Subcutaneous adipose tissue (tissue), 4 donors: Measurements from ENCODE around the gene CHST9. TPM values are rescaled to one million over a fixed set of nuclear protein-coding genes. Genes with fewer than 3 reads are reported as not detected.

ENCODE experiments used
- total RNA-seq, 4 donors: library from RNA; depleted of rRNA; stranded (reverse); fragments of >200 nt; gene quantifications; one replicate each; pipeline ENCODE4 v1.1.0, GENCODE V29; 2016
- TF ChIP-seq, protein P1 (sequence below): fragments of 450-650 bp; IDR thresholded peaks from one replicate; pipeline ENCODE4 v1.5.1; 2016; ENCODE audit warnings: low read depth, mild to moderate bottlenecking, control low read depth, antibody characterized with exemption, moderate library complexity

Gene CHST9
- total RNA-seq, 4 donors from 2014 or later = not detected

DNA sequence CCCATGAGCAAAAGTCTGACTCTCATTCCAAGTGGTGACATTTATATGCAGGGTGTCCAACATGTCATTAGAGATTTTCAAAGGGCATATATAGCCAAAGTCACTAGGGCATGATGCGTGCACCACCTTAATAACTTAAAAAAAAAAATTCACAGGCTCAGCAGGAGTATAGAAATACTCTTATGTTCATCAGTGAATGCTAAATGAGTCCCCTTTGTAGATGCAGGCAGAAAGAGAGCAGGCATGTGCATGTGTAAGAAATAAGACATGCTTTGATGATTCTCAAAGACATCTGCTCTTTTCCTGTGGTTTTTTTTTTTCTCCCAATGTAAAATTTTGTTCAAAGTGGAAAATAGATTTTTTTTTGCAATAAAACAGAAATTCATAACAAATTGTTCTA, 207.3 kb downstream of the CHST9 start:
- TF ChIP-seq, protein P1, sequence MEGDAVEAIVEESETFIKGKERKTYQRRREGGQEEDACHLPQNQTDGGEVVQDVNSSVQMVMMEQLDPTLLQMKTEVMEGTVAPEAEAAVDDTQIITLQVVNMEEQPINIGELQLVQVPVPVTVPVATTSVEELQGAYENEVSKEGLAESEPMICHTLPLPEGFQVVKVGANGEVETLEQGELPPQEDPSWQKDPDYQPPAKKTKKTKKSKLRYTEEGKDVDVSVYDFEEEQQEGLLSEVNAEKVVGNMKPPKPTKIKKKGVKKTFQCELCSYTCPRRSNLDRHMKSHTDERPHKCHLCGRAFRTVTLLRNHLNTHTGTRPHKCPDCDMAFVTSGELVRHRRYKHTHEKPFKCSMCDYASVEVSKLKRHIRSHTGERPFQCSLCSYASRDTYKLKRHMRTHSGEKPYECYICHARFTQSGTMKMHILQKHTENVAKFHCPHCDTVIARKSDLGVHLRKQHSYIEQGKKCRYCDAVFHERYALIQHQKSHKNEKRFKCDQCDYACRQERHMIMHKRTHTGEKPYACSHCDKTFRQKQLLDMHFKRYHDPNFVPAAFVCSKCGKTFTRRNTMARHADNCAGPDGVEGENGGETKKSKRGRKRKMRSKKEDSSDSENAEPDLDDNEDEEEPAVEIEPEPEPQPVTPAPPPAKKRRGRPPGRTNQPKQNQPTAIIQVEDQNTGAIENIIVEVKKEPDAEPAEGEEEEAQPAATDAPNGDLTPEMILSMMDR = no peak

DNA sequence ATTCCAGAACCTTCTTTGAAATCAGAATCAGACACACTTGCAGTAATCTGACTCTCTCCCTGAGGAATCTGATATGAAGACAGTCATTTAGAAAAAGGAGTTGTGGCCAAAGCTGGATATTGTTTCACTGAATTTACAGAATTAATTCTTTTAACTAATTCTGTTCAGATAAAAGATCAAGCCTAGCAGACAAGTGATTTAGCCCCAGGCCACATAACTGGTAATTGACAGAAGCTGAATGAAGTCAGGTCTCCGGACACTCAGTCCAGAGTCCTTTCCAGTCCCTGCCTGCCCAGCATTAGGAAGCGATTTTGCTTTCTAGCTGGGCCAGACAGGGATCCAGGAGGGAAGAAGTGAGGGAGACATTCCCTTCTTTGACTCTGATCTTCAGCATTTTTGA, 208.9 kb downstream of the CHST9 start:
- TF ChIP-seq, protein P1 = no peak

DNA sequence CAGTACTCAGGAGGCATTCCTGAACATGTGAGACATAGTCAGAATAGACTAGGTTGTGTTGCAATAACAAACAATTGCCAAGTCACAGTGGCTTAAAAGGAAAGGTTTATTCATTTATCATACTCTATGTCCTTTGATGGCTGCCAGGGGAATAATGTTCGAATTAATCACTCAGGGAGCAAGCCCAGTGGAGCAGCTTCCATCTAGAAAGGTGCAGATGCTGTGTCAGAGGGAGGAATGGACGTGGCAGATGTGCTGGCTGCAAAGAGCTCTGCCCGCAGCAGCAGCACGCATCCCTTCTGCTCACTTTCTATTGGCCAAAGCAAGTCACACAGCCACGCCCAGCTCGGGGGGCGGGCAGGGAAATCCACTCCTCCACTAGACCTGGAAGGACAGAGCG, 213.7 kb downstream of the CHST9 start:
- TF ChIP-seq, protein P1 = no peak

DNA sequence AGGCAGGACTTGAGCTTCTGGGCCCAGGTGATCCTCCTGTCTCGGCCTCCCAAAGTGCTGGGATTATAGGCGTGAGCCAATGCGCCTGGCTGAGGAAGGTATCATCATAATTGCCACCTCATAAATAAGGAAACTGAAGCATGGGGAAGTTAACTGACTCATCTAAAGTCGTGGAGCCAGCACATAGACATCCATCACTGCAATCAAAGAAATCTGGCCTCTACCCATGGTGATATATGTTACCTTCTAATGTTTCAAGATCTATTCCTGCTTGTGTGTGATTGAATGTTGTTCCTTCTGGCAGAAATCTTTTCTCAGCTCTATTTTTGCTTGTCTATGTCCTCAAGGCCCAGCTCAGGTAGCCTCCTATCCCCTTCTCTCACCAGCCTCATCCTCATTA, 214.5 kb downstream of the CHST9 start:
- TF ChIP-seq, protein P1 = no peak

DNA sequence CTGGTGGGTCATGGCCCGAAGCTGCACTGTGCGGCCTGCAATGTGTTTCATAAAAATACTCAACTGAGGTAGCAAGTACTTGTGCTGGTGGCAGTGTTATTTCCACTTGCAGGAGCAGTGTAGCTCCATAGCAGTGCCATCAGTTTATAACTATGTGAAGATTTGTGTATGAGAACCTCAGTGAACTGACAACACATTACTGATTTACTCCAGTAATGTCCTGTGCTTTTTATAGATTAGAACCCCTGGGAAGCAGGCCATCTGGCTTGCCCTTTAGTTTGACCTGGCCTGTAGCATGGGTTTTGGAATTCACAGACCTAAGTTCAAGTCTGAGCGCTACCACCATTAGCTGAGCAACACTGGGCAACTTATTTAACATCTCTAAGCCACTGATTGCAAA, 219.9 kb downstream of the CHST9 start:
- TF ChIP-seq, protein P1 = no peak

DNA sequence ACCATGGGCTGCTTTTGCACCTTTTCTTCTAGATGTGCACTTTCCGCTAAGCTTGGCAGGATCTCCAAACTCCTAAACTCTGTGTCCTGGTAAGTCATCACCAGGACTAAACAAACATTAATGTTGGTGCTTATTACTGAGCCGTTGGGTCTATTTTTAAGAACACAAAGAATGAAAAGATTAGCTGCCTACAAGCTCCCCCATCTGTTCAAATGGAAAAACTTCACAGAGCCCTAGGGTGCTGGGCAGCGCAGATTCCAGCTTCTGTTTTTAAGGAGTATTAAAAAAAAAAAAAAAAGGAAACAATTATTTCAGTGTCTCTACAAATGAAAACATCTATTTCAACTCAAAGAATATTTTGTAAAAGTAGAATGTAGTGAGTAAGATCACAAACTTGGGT, 221.8 kb downstream of the CHST9 start:
- TF ChIP-seq, protein P1 = no peak

DNA sequence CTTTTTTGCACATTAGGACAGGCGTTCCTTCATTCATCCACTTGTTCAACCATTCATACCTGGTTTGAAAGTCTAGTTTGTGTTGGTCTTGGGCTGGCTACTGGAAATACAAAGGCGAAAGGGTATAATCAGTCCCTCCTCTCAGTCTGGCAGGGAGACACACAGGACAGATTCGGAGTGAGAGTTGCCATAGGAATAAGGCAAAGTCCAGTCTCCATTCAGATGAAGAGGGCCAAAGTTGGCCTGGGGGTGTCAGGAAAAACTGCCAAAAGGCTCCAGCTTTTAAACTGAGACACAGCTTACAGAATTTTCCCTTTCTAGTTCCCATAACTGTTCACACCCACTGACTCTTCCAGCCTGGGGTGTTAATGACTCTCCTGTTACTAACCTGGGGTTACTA, 223.3 kb downstream of the CHST9 start:
- TF ChIP-seq, protein P1 = no peak
